NCI-H128 (cell line): ENCODE measurements around the gene RAX2.
"Not testable (repeated sequence)": the region's sequence is repeated elsewhere in the genome, so short reads cannot be mapped to it uniquely, and the experiment has no call there.

ENCODE experiments used
- DNase-seq: peaks from one replicate; lab custom pipeline; 2025; ENCODE audit not compliant: unreplicated experiment; lab: John Stamatoyannopoulos, UW

The RAX2 gene

GRCh38 chr19:3761382-3762129, 10.5 kb downstream of the RAX2 start, which contains the start of gene APBA3:
Gene APBA3 (minus strand): TSS chr19:3761692. CDS start chr19:3760264, 1,428 bp downstream.
- DNase-seq, result peak; percentile 85

DNA sequence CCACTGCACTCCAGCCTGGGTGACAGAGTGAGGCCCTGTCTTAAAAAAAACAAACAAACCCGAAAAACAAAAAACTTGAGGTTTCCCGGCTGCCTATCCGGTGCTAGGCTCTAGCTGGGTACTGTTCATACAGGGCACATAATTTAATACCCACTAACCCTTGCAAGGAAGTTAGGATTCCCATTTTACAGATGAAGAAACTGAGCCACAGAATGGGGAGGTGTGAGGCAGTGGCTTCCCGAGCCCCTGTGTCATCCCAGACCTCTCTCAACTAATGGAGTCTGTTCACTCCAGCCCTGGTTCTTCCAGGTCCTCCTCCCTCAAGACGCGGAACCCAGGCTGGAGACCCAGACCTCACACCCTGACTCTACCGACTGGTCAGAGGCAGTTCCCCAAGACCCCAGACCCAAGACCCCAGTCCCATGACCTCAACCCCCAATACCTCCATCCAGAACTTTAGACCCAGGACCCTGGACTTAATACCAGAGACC, 11.1 kb downstream of the RAX2 start:
- no peak for DNase-seq

- no peak for DNase-seq
Measured at GRCh38 chr19:3759482-3760254, 12.4 kb downstream of the RAX2 start.

- not testable (repeated sequence) for DNase-seq
Measured at GRCh38 chr19:3758297-3758696, 13.7 kb downstream of the RAX2 start.

DNA sequence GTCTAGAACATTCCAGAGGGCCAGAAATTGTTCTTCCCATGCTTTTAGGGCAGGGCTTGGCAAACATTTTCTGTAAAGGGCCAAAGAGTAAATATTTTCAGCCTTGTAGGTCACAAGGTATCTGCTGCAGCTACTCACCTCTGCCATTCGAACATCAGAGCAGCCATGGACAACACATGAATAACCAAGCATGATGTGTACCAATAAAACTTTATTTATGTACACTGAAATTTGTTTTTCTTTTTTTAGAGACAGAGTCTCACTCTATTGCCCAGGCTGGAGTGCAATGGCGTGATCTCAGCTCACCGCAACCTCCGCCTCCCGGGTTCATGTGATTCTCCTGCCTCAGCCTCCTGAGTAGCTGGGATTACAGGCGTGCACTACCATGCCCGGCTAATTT, 14.3 kb downstream of the RAX2 start:
- DNase-seq, result not testable (repeated sequence)

DNA sequence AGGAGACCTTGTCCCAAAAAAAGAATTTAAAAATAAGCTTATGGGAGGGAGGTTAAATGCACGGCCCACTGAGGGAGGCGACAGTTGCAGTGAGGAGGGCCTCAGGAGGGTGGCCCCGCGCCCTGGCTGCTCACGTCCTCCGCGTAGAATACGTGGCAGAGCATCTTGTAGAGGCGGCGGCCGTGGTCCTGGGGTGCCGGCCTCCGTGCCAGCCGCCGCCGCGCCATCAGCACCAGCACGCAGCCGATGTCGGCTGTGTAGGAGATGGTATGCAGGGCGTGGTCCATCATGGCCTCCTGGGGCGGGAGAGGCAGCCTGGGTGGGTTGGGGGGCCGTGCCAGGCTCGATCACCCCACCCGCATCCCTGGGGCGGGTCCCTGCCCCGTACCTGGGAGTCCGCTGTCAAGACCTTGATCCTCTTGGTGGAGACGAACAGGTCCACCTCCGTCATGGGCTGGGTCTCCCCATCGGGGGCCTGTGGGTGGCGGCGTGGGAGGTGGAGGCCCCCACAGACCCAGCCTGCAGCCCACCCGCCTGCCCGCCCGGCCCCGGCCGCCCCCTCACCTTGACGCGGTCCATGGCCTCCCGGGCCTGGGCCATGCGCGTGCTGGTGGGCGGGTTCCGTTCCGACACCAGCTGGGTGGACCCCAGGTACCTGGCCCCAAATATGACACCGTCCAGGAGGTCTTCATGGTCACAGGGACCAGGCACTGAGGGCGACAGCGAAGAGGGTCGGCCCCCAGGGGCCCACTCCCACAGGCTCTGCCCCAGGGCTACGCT, 18.2 kb downstream of the RAX2 start:
- no peak for DNase-seq

GRCh38 chr19:3752492-3752891, 19.5 kb downstream of the RAX2 start:
- DNase-seq, result no peak

GRCh38 chr19:3751236-3751635, 20.8 kb downstream of the RAX2 start:
- DNase-seq, result no peak

DNA sequence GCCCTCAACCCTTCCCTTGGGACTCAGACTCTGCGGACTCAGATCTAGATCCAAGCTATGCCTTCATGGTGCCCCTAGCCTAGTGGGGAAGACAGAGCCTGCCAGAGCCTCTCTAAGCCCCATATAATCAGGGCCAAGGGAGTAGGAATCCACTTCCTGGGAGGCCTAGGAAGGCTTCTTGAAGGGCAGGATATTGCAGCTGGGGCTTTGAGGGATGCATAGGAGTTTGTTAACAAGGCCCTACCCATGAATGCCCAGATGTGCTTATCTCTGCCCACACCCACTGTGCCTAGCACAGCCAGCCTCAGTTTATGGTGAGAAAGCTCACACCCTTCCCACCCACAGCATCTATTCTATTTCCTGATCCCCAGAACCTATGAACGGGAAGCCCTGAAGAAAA, 21.8 kb downstream of the RAX2 start:
- DNase-seq, result no peak

- DNase-seq, result no peak
Measured at GRCh38 chr19:3748965-3749364, 23.1 kb downstream of the RAX2 start.

- DNase-seq, result no peak
Measured at GRCh38 chr19:3746371-3747056, 25.5 kb downstream of the RAX2 start.

GRCh38 chr19:3745363-3746045, 26.5 kb downstream of the RAX2 start:
- DNase-seq, result no peak

DNA sequence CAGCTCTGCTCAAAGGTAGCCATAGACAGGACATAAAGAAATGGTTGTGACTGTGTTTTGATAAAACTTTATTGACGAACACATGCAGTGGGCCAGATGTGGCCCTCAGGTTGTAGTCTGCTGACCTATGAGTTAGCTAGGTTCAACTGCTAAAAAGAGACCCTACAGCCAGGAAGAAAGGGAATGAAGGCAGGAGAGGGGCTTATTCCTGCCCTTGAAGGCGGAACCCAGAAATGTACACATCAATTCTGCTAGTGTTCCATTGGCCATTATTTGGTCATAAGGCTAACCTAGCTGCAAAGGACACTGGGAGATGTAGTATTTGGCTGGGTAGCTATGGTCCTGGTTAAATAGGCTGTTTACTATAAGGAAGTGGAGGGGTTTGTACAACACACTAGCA, 28.5 kb downstream of the RAX2 start:
- DNase-seq, result no peak

DNA sequence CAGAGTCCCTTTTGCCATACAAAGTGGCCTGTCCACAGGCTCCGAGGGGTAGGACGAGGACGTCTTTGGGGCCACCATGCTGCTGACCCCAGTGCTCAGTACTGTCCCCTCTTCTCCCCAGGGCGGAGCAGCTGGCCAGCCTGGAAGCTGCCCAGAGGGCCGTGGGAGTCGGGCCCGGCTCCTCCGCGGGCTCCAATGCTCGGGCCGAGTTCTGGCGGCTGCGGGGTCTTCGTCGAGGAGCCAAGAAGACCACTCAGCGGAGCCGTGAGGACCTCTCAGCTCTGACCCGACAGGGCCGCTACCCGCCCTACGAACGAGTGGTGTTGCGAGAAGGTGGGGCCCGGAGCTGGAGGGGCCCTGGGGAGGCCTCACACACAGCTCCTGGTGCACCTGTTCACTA, 31.6 kb downstream of the RAX2 start:
- DNase-seq, result no peak

- no peak for DNase-seq
Measured at GRCh38 chr19:3738477-3739220, 33.4 kb downstream of the RAX2 start.

DNA sequence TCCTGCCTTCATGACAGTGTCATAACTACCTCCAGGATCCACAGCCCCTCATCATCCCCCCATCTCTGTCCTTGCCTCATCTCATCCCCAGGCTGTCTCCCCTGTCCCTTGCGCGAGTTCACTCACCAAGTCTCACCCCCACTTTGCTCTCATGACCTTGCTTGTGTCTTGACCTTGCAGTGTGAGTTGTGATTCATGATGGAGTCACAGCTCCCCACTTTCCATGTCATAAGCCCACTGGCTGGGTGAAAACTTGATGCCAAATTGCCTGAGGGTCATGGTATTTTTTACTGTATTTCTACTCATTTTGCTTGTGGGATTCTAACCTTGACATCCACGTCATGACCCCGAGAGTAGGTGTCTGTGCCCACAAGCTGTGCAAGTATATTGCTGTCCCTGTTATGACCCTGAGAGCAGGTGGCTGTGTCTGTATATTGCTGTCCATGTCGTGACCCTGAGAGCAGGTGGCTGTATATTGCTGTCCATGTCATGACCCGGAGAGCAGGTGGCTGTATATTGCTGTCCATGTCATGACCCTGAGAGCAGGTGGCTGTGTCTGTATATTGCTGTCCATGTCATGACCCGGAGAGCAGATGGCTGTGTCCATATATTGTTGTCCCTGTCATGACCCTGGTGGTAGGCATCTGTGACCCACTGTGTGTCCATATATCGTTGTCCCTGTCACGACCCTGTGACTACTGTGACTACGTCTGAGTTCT, 34.4 kb downstream of the RAX2 start:
- no peak for DNase-seq

- DNase-seq, result no peak
Measured at GRCh38 chr19:3736106-3736724, 35.8 kb downstream of the RAX2 start.

GRCh38 chr19:3734310-3734600, 37.8 kb downstream of the RAX2 start:
- no peak for DNase-seq
